ENCODE measurements around the gene CCDC190.

GRCh38 chr1:162857850-162858249, 3.1 kb downstream of the CCDC190 start:
- TF ChIP-seq POLR2A (IDR thresholded peaks at IDR 0.05) (no peak), CTCF (IDR thresholded peaks at IDR 0.05) (no peak), POLR2AphosphoS5 (IDR thresholded peaks at IDR 0.05) (no peak), EP300 (IDR thresholded peaks at IDR 0.05; ENCODE audit: low read depth) (no peak)
